CD4-positive, alpha-beta T cell treated with Interleukin-17A for 4 hours (primary cell): ENCODE results near the gene HBG1.

Source experiments
- DNase-seq: peaks from one replicate; pipeline ENCODE4 v3.0.0-alpha.2; 2020; ENCODE audit warnings: mixed read lengths

Gene HBG1

GRCh38 chr11:5224538-5225479, 24.8 kb downstream of the HBG1 start:
- no peak for DNase-seq

GRCh38 chr11:5223686-5224085, 26.0 kb downstream of the HBG1 start:
- DNase-seq: no peak

GRCh38 chr11:5223146-5223545, 26.5 kb downstream of the HBG1 start:
- DNase-seq: no peak

- DNase-seq: no peak
Observed at GRCh38 chr11:5210376-5210885, 39.2 kb downstream of the HBG1 start.

GRCh38 chr11:5204787-5205186, 44.9 kb downstream of the HBG1 start:
- DNase-seq: no peak

- no peak for DNase-seq
Observed at GRCh38 chr11:5203366-5203765, 46.3 kb downstream of the HBG1 start.

- no peak for DNase-seq
Observed at GRCh38 chr11:5200582-5200981, 49.1 kb downstream of the HBG1 start, which contains the start of gene OR51V1. OR51V1 (minus strand) TSS chr11:5200682; CDS start chr11:5200682, 0 bp downstream.

GRCh38 chr11:5198285-5198684, 51.4 kb downstream of the HBG1 start:
- no peak for DNase-seq
